Stimulated activated CD8-positive, alpha-beta memory T cell treated with anti-CD3 and anti-CD28 coated beads, Interleukin-4, amount 100 ng/mL, for 48 hours (primary cell): ENCODE data around the gene SLC16A10.

Experiments used
- DNase-seq: peaks from one replicate; pipeline ENCODE4 v3.0.0-alpha.2; 2020

SLC16A10 gene

GRCh38 chr6:111266276-111266675 is 179.0 kb downstream of the SLC16A10 start:
- no peak for DNase-seq

GRCh38 chr6:111267764-111268333 is 180.5 kb downstream of the SLC16A10 start:
- DNase-seq, result no peak

GRCh38 chr6:111269401-111269970 is 182.2 kb downstream of the SLC16A10 start:
- no peak for DNase-seq

- no peak for DNase-seq
These were observed 182.8 kb downstream of the SLC16A10 start for GRCh38 chr6:111270121-111270520.

GRCh38 chr6:111274593-111275217 is 187.4 kb downstream of the SLC16A10 start:
- no peak for DNase-seq

- DNase-seq, result no peak
These were observed 189.0 kb downstream of the SLC16A10 start for GRCh38 chr6:111276335-111276734.

- no peak for DNase-seq
These were observed 189.4 kb downstream of the SLC16A10 start for GRCh38 chr6:111276736-111277135.

- no peak for DNase-seq
These were observed 190.5 kb downstream of the SLC16A10 start for GRCh38 chr6:111277819-111278218.

- no peak for DNase-seq
These were observed 191.4 kb downstream of the SLC16A10 start for GRCh38 chr6:111278731-111279130.

- DNase-seq, result no peak
These were observed 193.2 kb downstream of the SLC16A10 start for GRCh38 chr6:111280445-111280955.
